HCT116 (cell line): ENCODE results near the gene ADARB2.

Experiments used
- CEBPB ChIP-seq: IDR thresholded peaks from 2 replicates; pipeline ENCODE4 v1.6.1; 2012; ENCODE audit warnings: low read depth
- EZH2 ChIP-seq: fragments of 200-600 bp; sonication (generic); IDR thresholded peaks from 2 replicates; pipeline ENCODE4 v1.6.1; 2017; ENCODE audit warnings: antibody characterized with exemption, mixed run types
- POLR2AphosphoS5 ChIP-seq: IDR thresholded peaks from 2 replicates; pipeline ENCODE4 v1.6.1; 2011; ENCODE audit warnings: mild to moderate bottlenecking, low read depth, low read length, moderate library complexity
- TF ChIP-seq, protein P1 (sequence below), 3 experiments: fragments of 200-600 bp in 1 of 3; sonication (generic) in 1 of 3; IDR thresholded peaks in 2 of 3; conservative IDR thresholded peaks in 1 of 3; 2 replicates each; pipeline ENCODE4 v1.5.1; 2012 to 2017; ENCODE audit warnings: low read depth in 2 of 3, low read length in 2 of 3, antibody characterized with exemption in 1 of 3, borderline replicate concordance in 1 of 3, control low read depth in 1 of 3, mild to moderate bottlenecking in 1 of 3, mixed read lengths in 1 of 3, mixed run types in 1 of 3, moderate library complexity in 1 of 3; ENCODE audit not compliant: insufficient read depth in 1 of 3

DNA sequence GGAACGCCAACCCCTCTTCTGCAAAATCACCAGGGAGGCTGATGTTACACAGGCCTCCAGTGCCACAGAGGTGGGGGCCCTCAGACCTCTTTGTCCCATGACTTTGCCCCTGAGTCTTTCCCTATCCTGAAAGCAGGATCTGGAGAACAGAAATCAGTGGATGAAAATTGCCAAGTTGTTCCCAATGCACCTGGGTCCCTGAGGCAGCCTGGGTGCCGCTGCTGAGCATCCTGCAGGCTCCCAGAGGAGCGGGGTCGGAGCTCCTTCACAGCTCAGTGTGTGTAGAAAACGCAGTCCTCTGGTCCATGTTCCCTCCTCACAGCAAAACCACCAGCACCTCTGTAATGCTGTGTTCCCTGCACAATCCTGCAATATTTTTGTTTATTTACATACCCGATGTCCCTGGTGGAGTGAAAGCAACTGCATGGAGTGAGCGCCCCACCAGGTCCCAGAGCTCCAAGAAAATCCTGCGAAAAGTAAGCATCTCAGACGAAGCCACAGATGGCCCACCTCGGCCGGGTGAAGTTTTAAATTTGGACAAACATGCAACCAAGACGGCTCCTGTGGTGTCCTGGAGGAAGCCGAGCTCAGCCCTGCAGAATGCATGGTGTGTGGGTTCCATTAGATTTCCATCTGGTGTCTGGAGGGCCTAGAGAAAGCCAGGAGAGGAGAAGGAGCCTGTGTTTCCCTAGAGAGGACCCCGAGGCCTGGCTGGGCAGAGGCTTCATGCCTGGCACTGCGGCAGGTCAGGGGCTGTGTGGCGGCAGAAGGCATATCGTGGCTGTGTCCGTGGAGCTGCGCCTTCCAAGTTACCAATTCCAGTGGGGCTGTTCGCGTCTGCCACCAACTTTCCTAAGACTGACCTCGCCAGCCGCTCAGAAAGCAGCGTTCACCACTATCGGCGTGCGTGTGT, 445.9 kb downstream of the ADARB2 start:
- TF ChIP-seq, protein P1, sequence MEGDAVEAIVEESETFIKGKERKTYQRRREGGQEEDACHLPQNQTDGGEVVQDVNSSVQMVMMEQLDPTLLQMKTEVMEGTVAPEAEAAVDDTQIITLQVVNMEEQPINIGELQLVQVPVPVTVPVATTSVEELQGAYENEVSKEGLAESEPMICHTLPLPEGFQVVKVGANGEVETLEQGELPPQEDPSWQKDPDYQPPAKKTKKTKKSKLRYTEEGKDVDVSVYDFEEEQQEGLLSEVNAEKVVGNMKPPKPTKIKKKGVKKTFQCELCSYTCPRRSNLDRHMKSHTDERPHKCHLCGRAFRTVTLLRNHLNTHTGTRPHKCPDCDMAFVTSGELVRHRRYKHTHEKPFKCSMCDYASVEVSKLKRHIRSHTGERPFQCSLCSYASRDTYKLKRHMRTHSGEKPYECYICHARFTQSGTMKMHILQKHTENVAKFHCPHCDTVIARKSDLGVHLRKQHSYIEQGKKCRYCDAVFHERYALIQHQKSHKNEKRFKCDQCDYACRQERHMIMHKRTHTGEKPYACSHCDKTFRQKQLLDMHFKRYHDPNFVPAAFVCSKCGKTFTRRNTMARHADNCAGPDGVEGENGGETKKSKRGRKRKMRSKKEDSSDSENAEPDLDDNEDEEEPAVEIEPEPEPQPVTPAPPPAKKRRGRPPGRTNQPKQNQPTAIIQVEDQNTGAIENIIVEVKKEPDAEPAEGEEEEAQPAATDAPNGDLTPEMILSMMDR (IDR thresholded peaks at IDR 0.05 in 2 of 3, conservative IDR thresholded peaks at IDR 0.05 in 1 of 3; ENCODE audit: borderline replicate concordance in 1 of 3, insufficient read depth in 1 of 3, low read depth in 2 of 3, low read length in 2 of 3) = no peak
- TF ChIP-seq POLR2AphosphoS5 = no peak
- TF ChIP-seq CEBPB = no peak
- no peak for TF ChIP-seq EZH2
